Karpas-422 (cell line): Measurements from ENCODE around the gene CNPY3. TPM values are rescaled to one million over a fixed set of nuclear protein-coding genes. Genes with fewer than 3 reads are reported as not detected.

ENCODE experiments used
- DNase-seq: peaks from one replicate; pipeline ENCODE4 v3.0.0-alpha.2; 2015
- H2AFZ ChIP-seq: fragments of 200-600 bp; sonication (generic); 2 replicates; pipeline ENCODE4 v1.6.1; 2014; ENCODE audit warnings: antibody characterized with exemption, low read length, mixed read lengths
- H3K27ac ChIP-seq: fragments of 200-600 bp; sonication (generic); 2 replicates; pipeline ENCODE4 v1.5.1; 2014; ENCODE audit warnings: mild to moderate bottlenecking, low read length, moderate library complexity
- H3K27me3 ChIP-seq: fragments of 200-600 bp; sonication (generic); 2 replicates; pipeline ENCODE4 v1.6.1; 2014; ENCODE audit warnings: low read length, mixed read lengths
- H3K36me3 ChIP-seq: fragments of 200-600 bp; sonication (generic); 2 replicates; pipeline ENCODE4 v1.6.1; 2014; ENCODE audit warnings: low read length, mixed read lengths; ENCODE audit not compliant: insufficient read depth
- H3K4me1 ChIP-seq: fragments of 200-600 bp; sonication (generic); 2 replicates; pipeline ENCODE4 v1.6.1; 2014; ENCODE audit warnings: mild to moderate bottlenecking, low read length, mixed read lengths
- H3K4me2 ChIP-seq: fragments of 200-600 bp; sonication (generic); 2 replicates; pipeline ENCODE4 v1.6.1; 2014; ENCODE audit warnings: low read length, low read depth, mild to moderate bottlenecking; ENCODE audit not compliant: poor library complexity, severe bottlenecking
- H3K4me3 ChIP-seq: fragments of 200-600 bp; sonication (generic); 2 replicates; pipeline ENCODE4 v1.5.1; 2014; ENCODE audit warnings: mild to moderate bottlenecking, antibody characterized with exemption, low read length, mixed read lengths
- H3K79me2 ChIP-seq: fragments of 200-600 bp; sonication (generic); 2 replicates; pipeline ENCODE4 v1.6.1; 2014; ENCODE audit warnings: mild to moderate bottlenecking, low read length, mixed read lengths
- H3K9ac ChIP-seq: fragments of 200-600 bp; sonication (generic); 2 replicates; pipeline ENCODE4 v1.6.0; 2014; ENCODE audit warnings: low read length
- H3K9me2 ChIP-seq: fragments of 200-600 bp; sonication (generic), shearing (Covaris generic); replicated peaks from 2 replicates; pipeline ENCODE4 v1.6.0; 2014; ENCODE audit warnings: mild to moderate bottlenecking, low read length, moderate library complexity; ENCODE audit not compliant: insufficient read depth
- H3K9me3 ChIP-seq: fragments of 300-700, 200-600 bp; sonication (generic); 2 replicates; pipeline ENCODE4 v1.6.1; 2014; ENCODE audit warnings: low read length, mixed read lengths
- H4K20me1 ChIP-seq: fragments of 200-600 bp; sonication (generic); 2 replicates; pipeline ENCODE4 v1.6.1; 2014; ENCODE audit warnings: mild to moderate bottlenecking, antibody characterized with exemption, low read length, low read depth; ENCODE audit not compliant: insufficient read depth
- total RNA-seq: library from RNA; depleted of rRNA; stranded (reverse); fragments of >200 nt; shearing (Covaris generic); gene quantifications from 2 replicates; pipeline ENCODE4 v1.2.3, GENCODE V29; 2014; ENCODE audit warnings: low replicate concordance

The CNPY3 gene
- total RNA-seq, 1 experiment from 2014 or later, result 33.7 TPM

- no peaks in the 10 kb centered on the region for H4K20me1 ChIP-seq
- no peak overlapping the region for H3K4me3 ChIP-seq
- no peaks in the 10 kb centered on the region for H3K4me1 ChIP-seq
- H3K27me3 ChIP-seq, result no peaks in the 10 kb centered on the region
- H3K9me3 ChIP-seq, result no peaks in the 10 kb centered on the region
- no peaks in the 10 kb centered on the region for H3K36me3 ChIP-seq
- H3K27ac ChIP-seq, result no peak overlapping the region
- no peak overlapping the region for H3K9ac ChIP-seq
- H2AFZ ChIP-seq, result no peak overlapping the region
- no peak for DNase-seq
- H3K9me2 ChIP-seq, result no peaks in the 10 kb centered on the region
- H3K4me2 ChIP-seq, result no peak overlapping the region
- no peaks in the 10 kb centered on the region for H3K79me2 ChIP-seq
These were observed 37.3 kb downstream of the CNPY3 start for GRCh38 chr6:42966571-42966970.

GRCh38 chr6:42967228-42967627, 37.9 kb downstream of the CNPY3 start:
- H3K9me2 ChIP-seq, result no peaks in the 10 kb centered on the region
- H3K4me2 ChIP-seq, result no peak overlapping the region
- H4K20me1 ChIP-seq, result no peaks in the 10 kb centered on the region
- DNase-seq, result no peak
- no peaks in the 10 kb centered on the region for H3K9me3 ChIP-seq
- H3K9ac ChIP-seq, result no peak overlapping the region
- no peaks in the 10 kb centered on the region for H3K27me3 ChIP-seq
- H3K79me2 ChIP-seq, result no peaks in the 10 kb centered on the region
- H2AFZ ChIP-seq, result no peak overlapping the region
- H3K4me1 ChIP-seq, result no peaks in the 10 kb centered on the region
- no peaks in the 10 kb centered on the region for H3K36me3 ChIP-seq
- H3K27ac ChIP-seq, result no peak overlapping the region
- no peak overlapping the region for H3K4me3 ChIP-seq

- H3K4me1 ChIP-seq, result no peaks in the 10 kb centered on the region
- H3K9me2 ChIP-seq, result no peaks in the 10 kb centered on the region
- DNase-seq, result no peak
- no peak overlapping the region for H3K9ac ChIP-seq
- no peaks in the 10 kb centered on the region for H3K9me3 ChIP-seq
- no peak overlapping the region for H3K27ac ChIP-seq
- H3K27me3 ChIP-seq, result no peaks in the 10 kb centered on the region
- H4K20me1 ChIP-seq, result no peaks in the 10 kb centered on the region
- H3K79me2 ChIP-seq, result no peaks in the 10 kb centered on the region
- no peaks in the 10 kb centered on the region for H3K36me3 ChIP-seq
- H3K4me2 ChIP-seq, result no peak overlapping the region
- H3K4me3 ChIP-seq, result no peak overlapping the region
- H2AFZ ChIP-seq, result no peak overlapping the region
These were observed 38.9 kb downstream of the CNPY3 start for GRCh38 chr6:42968126-42968701.

- Histone ChIP-seq H3K4me3 (no peak overlapping the region), H3K9me2 (no peaks in the 10 kb centered on the region), H3K27me3 (no peaks in the 10 kb centered on the region), H3K4me2 (no peak overlapping the region), H2AFZ (no peak overlapping the region), H3K27ac (no peak overlapping the region), H3K4me1 (no peaks in the 10 kb centered on the region), H3K36me3 (no peaks in the 10 kb centered on the region), H4K20me1 (no peaks in the 10 kb centered on the region), H3K79me2 (no peaks in the 10 kb centered on the region), H3K9me3 (no peaks in the 10 kb centered on the region), H3K9ac (no peak overlapping the region)
- no peak for DNase-seq
These were observed 39.5 kb downstream of the CNPY3 start for GRCh38 chr6:42968783-42969182.

- Histone ChIP-seq H2AFZ (no peak overlapping the region), H3K9me3 (no peaks in the 10 kb centered on the region), H4K20me1 (no peaks in the 10 kb centered on the region), H3K4me2 (no peak overlapping the region), H3K27ac (no peak overlapping the region), H3K4me3 (no peak overlapping the region), H3K9me2 (no peaks in the 10 kb centered on the region), H3K79me2 (no peaks in the 10 kb centered on the region), H3K9ac (no peak overlapping the region), H3K36me3 (no peaks in the 10 kb centered on the region), H3K4me1 (no peaks in the 10 kb centered on the region), H3K27me3 (no peaks in the 10 kb centered on the region)
- DNase-seq, result no peak
These were observed 40.2 kb downstream of the CNPY3 start for GRCh38 chr6:42969431-42969830.

- no peak for DNase-seq
- no peaks in the 10 kb centered on the region for H3K4me1 ChIP-seq
These were observed 40.7 kb downstream of the CNPY3 start for GRCh38 chr6:42969934-42970333.

GRCh38 chr6:42970871-42971612, 41.8 kb downstream of the CNPY3 start:
- no peaks in the 10 kb centered on the region for H3K36me3 ChIP-seq
- H3K79me2 ChIP-seq, result peaks cover 6% of the 10 kb centered on the region; the same call in 1 of the 2 replicates
- no peak overlapping the region for H3K4me3 ChIP-seq
- H3K9ac ChIP-seq, result no peak overlapping the region
- no peaks in the 10 kb centered on the region for H3K9me3 ChIP-seq
- H3K27me3 ChIP-seq, result no peaks in the 10 kb centered on the region
- H3K27ac ChIP-seq, result no peak overlapping the region
- no peak for DNase-seq
- H3K9me2 ChIP-seq, result no peaks in the 10 kb centered on the region
- no peaks in the 10 kb centered on the region for H3K4me1 ChIP-seq
- H4K20me1 ChIP-seq, result no peaks in the 10 kb centered on the region
- no peak overlapping the region for H2AFZ ChIP-seq
- H3K4me2 ChIP-seq, result no peak overlapping the region

More at GRCh38 chr6:42969934-42970333, 40.7 kb downstream of the CNPY3 start:
- Histone ChIP-seq H3K4me3 (no peak overlapping the region), H3K27ac (no peak overlapping the region), H3K4me2 (no peak overlapping the region), H3K9ac (no peak overlapping the region), H3K36me3 (no peaks in the 10 kb centered on the region), H2AFZ (no peak overlapping the region), H3K79me2 (peaks cover under 1% of the 10 kb centered on the region; the same call in 1 of the 2 replicates), H3K9me2 (no peaks in the 10 kb centered on the region), H3K9me3 (no peaks in the 10 kb centered on the region), H4K20me1 (no peaks in the 10 kb centered on the region), H3K27me3 (no peaks in the 10 kb centered on the region)

- Histone ChIP-seq H3K4me3 (no peak overlapping the region), H3K27me3 (no peaks in the 10 kb centered on the region), H3K4me2 (no peak overlapping the region), H2AFZ (no peak overlapping the region), H3K36me3 (peaks cover 2% of the 10 kb centered on the region; the same call in 1 of the 2 replicates), H3K27ac (no peak overlapping the region), H3K9me2 (no peaks in the 10 kb centered on the region), H4K20me1 (no peaks in the 10 kb centered on the region), H3K9ac (no peak overlapping the region), H3K9me3 (no peaks in the 10 kb centered on the region), H3K79me2 (peaks cover 12% of the 10 kb centered on the region), H3K4me1 (peaks cover 6% of the 10 kb centered on the region)
- DNase-seq, result no peak
These were observed 42.6 kb downstream of the CNPY3 start for GRCh38 chr6:42971746-42972327.
